ENCODE data around the gene CXCL8.

- TF ChIP-seq POLR2A (IDR thresholded peaks at IDR 0.05; ENCODE audit: low read depth, low read length) (no peak), POU2F2 (IDR thresholded peaks at IDR 0.05; ENCODE audit: low read depth, low read length) (no peak), TAF1 (IDR thresholded peaks at IDR 0.05; ENCODE audit: low read depth, low read length) (no peak), POLR2AphosphoS5 (IDR thresholded peaks at IDR 0.05; ENCODE audit: low read depth, low read length) (no peak)
Measured at GRCh38 chr4:73740353-73740778, at the start of gene CXCL8.
